Heart left ventricle (tissue), 16 donors: ENCODE results near the gene AK4. TPM values are rescaled to one million over a fixed set of nuclear protein-coding genes. Genes with fewer than 3 reads are reported as not detected.

ENCODE experiments used
- ATAC-seq, 4 donors: fragments of 200-7000 bp; cut with Tn5 transposase; one replicate each; pipeline ENCODE4 v1.9.1; 2020 to 2022; ENCODE audit warnings: moderate library complexity in 4 of 4, mild to moderate bottlenecking in 3 of 4, moderate number of reproducible peaks in 1 of 4
- DNase-seq, 5 donors: peaks; one replicate each; pipeline ENCODE4 v3.0.0-alpha.2; 2020
- H3K27ac ChIP-seq, 12 donors: fragments of 200-600 bp; sonication (generic) in 4 of 12; one replicate each; pipeline versions ENCODE4 v1.5.0 to v1.8.0; 2016 to 2022; ENCODE audit warnings: mild to moderate bottlenecking in 2 of 12
- H3K27me3 ChIP-seq, 9 donors: fragments of 200-600 bp; sonication (generic) in 2 of 9; one replicate each; pipeline versions ENCODE4 v1.5.1 to v1.8.0; 2016 to 2022; ENCODE audit warnings: mild to moderate bottlenecking in 3 of 9
- H3K36me3 ChIP-seq, 9 donors: fragments of 200-600 bp; sonication (generic) in 2 of 9; one replicate each; pipeline versions ENCODE4 v1.5.0 to v1.8.0; 2018 to 2022; ENCODE audit warnings: mild to moderate bottlenecking in 2 of 9
- H3K4me1 ChIP-seq, 12 donors: fragments of 200-600 bp; sonication (generic) in 4 of 12; one replicate each; pipeline versions ENCODE4 v1.5.0 to v1.8.0; 2016 to 2022; ENCODE audit warnings: mild to moderate bottlenecking in 3 of 12
- H3K4me3 ChIP-seq, 12 donors: fragments of 200-600 bp; sonication (generic) in 4 of 12; one replicate each; pipeline versions ENCODE4 v1.5.0 to v1.8.0; 2017 to 2022; ENCODE audit warnings: mild to moderate bottlenecking in 9 of 12, moderate library complexity in 4 of 12
- H3K9me3 ChIP-seq, 12 donors: fragments of 200-600 bp; sonication (generic) in 4 of 12; one replicate each; pipeline versions ENCODE4 v1.5.0 to v1.8.0; 2016 to 2022; ENCODE audit warnings: mild to moderate bottlenecking in 1 of 12
- POLR2A ChIP-seq, 2 donors: fragments of 450-650 bp; IDR thresholded peaks; one replicate each; pipeline ENCODE4 v1.6.1; 2017; ENCODE audit warnings: antibody characterized with exemption in 2 of 2, mild to moderate bottlenecking in 2 of 2, moderate library complexity in 2 of 2
- WGBS, 4 donors: extraction: QIAGEN DNeasy Blood & Tissue Kit in 2 of 4; methylation state at CpG; one replicate each; pipeline versions ENCODE4 v1.1.5 to v1.1.7; 2013 to 2018; 5-methylcytosine and 5-hydroxymethylcytosine counted together
- intact Hi-C, 10 donors: fragments of 100-400 bp; cut with DNase I; formaldehyde crosslinking; loops; one replicate each; pipeline versions ENCODE4 v1.11.1 to v1.14.2; 2022
- polyA plus RNA-seq, 2 donors: library from polyadenylated mRNA; stranded (reverse); fragments of 200-250 nt; gene quantifications; one replicate each; pipeline ENCODE4 v1.2.3, GENCODE V29; 2013
- total RNA-seq, 9 donors: library from RNA; depleted of rRNA in 2 of 9; stranded (reverse); fragments of >200 nt in 2 of 9; fragmentation: NEBNext Ultra II Directional in 3 of 9; extraction: Animal tissue kit (Norgen Biotek cat#: 25700) in 3 of 9; gene quantifications; one replicate each; pipeline versions ENCODE4 v1.1.0 to v1.2.4, GENCODE V29; 2016 to 2023
- TF ChIP-seq, protein P1 (sequence below), 12 donors: fragments of 200-600 bp; sonication (generic) in 4 of 12; IDR thresholded peaks; one replicate each; pipeline versions ENCODE4 v1.5.0 to v1.8.0; 2018 to 2022; ENCODE audit warnings: antibody characterized with exemption in 12 of 12, mild to moderate bottlenecking in 5 of 12
- donor health status: ischemic (EF 13 %, LVEDD 7.1; RV severe dilation, severe dysfunction).
- donor health status: healthy with polysubstance abuse.
- donor health status: DM: no; HTN: yes; CAD: no.
- donor health status: DM: no; HTN: no; CAD: no.
- donor health status: ischemic (EF 25% LVEDD 6.9; RV normal size, moderate dysfunction).
- donor health status: ischemic (EF 25% LVEDD 5.7; RV mildly dilated, moderate dysfunction).
- donor health status: healthy.
- donor health status: DM: yes; HTN: yes; CAD: no.
- donor health status: ischemic (EF 35%, LVEDD 5.7; RV mildly dilated, moderate dysfunction).
- donor health status: nonischemic (EF 11% LVEDD 7.7; RV severe dilation, severe dysfunction).
- donor health status: DM: yes; HTN: yes; CAD: no.
- donor health status: PGD.
- donor health status: ischemic (EF 29% LVEDD 5.4; RV normal size, mild dysfunction).
- donor health status: nonischemic (EF 23%, LVEDD 6.1; RV moderate dilation, normal function).

The AK4 gene
- total and polyA plus RNA-seq, 11 donors = 16.0 to 181 (median 122) TPM

DNA sequence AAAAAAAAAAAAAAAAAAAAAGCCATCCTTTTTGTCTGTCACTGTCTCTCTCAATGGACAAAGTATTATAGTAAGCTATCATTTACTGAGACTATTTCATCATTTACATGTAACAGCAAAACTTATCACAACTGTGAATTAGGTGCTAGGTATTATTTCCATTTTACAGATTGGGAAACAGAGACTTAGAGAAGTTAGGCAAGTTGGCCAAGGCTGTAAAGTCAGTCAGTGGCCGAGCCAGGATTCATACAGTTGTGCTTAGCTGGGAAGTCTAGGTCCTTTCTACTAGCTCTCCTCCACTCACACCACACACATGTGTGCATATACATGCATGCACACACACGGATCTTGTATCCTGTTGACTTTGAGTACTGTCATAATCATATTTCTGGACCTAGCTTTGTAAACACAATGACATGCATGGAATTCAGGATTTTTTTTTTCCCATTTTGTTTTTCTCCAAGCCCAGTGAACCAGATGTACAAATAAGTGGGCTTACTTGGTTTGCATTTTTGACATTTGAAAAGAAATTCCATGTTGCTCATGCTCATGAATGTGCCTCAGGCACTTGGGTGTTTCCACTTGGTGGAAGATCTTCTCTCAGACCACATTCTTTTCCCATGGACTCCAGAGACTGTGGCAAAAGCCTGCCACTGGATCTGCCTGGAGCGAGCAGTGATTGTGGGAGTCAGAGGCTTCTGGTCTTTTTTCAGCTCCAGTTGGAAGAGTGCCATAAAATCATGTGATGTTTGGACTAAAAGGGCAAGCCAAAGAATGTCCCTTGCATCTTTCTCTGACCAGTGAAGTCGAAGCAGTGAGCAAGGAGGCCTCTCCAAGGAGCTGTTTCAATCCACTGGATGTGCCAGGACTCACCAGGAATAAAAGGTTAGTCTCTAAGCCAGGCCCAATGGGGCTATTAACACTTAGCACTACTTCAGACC lies 99.7 kb downstream of the AK4 start:
- H3K4me1 ChIP-seq = peaks cover 0 to 14% (median 5%) of the 10 kb centered on the region in 12 donors
- intact Hi-C loops = no loop called here
- 33 to 45% (median 38%) methylated on average over 4 of the region's 4 CpGs for WGBS, 4 donors
- ATAC-seq (peak; percentile 51 to 81 (median 63)), DNase-seq (peak in 3 of 5 donors; percentile 21 to 50 (median 40))
- TF ChIP-seq, protein P1, sequence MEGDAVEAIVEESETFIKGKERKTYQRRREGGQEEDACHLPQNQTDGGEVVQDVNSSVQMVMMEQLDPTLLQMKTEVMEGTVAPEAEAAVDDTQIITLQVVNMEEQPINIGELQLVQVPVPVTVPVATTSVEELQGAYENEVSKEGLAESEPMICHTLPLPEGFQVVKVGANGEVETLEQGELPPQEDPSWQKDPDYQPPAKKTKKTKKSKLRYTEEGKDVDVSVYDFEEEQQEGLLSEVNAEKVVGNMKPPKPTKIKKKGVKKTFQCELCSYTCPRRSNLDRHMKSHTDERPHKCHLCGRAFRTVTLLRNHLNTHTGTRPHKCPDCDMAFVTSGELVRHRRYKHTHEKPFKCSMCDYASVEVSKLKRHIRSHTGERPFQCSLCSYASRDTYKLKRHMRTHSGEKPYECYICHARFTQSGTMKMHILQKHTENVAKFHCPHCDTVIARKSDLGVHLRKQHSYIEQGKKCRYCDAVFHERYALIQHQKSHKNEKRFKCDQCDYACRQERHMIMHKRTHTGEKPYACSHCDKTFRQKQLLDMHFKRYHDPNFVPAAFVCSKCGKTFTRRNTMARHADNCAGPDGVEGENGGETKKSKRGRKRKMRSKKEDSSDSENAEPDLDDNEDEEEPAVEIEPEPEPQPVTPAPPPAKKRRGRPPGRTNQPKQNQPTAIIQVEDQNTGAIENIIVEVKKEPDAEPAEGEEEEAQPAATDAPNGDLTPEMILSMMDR (IDR thresholded peaks at IDR 0.05) = no peak
- no peak for TF ChIP-seq POLR2A (IDR thresholded peaks at IDR 0.05)
- no peaks in the 10 kb centered on the region for H3K27me3 ChIP-seq
- H3K36me3 ChIP-seq = no peaks in the 10 kb centered on the region
- H3K27ac ChIP-seq = peak overlapping the region in 5 of 12 donors; percentile 10 to 38 (median 25)
- no peak overlapping the region for H3K4me3 ChIP-seq
- H3K9me3 ChIP-seq = no peaks in the 10 kb centered on the region

DNA sequence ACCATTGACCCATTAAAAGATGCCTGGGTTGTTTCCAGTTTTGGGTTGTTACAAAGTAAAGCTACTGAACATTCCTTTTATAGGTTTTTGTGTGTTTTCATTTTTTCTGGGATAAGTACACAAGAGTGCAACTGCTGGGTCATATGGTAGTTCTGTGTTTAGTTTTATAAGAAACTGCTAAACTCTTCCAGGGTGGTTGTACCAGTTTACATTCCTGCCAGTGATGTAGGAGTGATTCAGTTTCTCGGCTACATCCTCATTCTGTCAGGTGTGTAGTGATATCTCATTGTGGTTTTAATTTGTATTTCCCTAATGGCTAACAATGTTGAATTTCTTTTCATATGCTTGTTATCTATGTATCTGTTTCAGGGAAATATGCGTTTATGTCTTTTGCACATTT lies 102.8 kb downstream of the AK4 start:
- 84 to 92% (median 88%) methylated on average over 2 of the region's 2 CpGs for WGBS, 4 donors
- intact Hi-C loops = loop anchor here in 5 of 10 donors (5.0 to 10.0 kb wide), 4 partner anchors 54 to 354 kb away; partner anchors contain the start of genes LEPR (in 4 of the 5), LEPROT (in 4 of the 5) and DNAJC6 (in 1 of the 5)

DNA sequence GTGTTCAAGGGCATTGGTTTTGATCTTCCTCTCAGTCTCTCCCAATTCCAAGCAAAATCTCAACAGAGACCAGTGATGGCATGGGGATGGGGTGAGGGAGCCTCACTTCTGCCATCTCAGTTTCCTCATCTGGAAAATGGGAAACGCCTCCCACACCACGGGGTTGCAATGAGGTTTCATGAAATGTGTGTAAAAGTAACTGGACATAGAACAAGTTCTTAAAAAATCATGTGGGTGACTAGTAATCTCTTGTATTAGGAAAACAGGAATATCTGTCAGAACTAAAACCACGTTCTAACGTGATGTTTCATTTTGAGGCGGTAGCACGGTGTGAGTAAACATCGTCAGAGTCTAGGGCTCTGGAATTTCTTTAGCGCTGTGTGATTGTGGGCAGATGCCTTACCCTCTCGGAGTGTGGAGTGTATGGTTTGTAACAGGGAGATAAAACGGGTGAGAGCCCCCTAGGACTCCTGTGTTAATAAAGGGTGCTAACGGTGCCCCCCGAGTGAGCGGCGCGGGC lies 105.9 kb downstream of the AK4 start:
- no peaks in the 10 kb centered on the region for H3K9me3 ChIP-seq
- 5 to 8% (median 6%) methylated on average over 10 to 15 of the region's 15 CpGs for WGBS, 4 donors
- H3K27ac ChIP-seq = peak overlapping the region in 4 of 12 donors; percentile 2 to 82 (median 59)
- H3K36me3 ChIP-seq = no peaks in the 10 kb centered on the region
- DNase-seq = no peak
- H3K4me3 ChIP-seq = peak overlapping the region; percentile 69 to 99 (median 80)
- ATAC-seq = peak in 1 of 4 donors; percentile 25
- TF ChIP-seq POLR2A (IDR thresholded peaks at IDR 0.05) = no peak
- TF ChIP-seq, protein P1 (IDR thresholded peaks at IDR 0.05) = no peak
- H3K4me1 ChIP-seq = peaks cover 0 to 28% (median 10%) of the 10 kb centered on the region in 12 donors
- H3K27me3 ChIP-seq = peaks cover 0 to 15% (median 0%) of the 10 kb centered on the region in 9 donors
- intact Hi-C loops = loop anchor here in 5 of 10 donors (5.0 to 10.0 kb wide), 4 partner anchors 51 to 351 kb away; partner anchors contain the start of genes LEPR (in 4 of the 5), LEPROT (in 4 of the 5) and DNAJC6 (in 1 of the 5)

More for the DNA sequence above, 102.8 kb downstream of the AK4 start:
- H3K4me1 ChIP-seq = peaks cover 0 to 33% (median 13%) of the 10 kb centered on the region in 12 donors
- H3K27me3 ChIP-seq = peaks cover 0 to 12% (median 0%) of the 10 kb centered on the region in 9 donors
- no peaks in the 10 kb centered on the region for H3K36me3 ChIP-seq
- H3K4me3 ChIP-seq = no peak overlapping the region
- no peak for DNase-seq
- no peak for ATAC-seq
- H3K9me3 ChIP-seq = no peaks in the 10 kb centered on the region
- no peak for TF ChIP-seq POLR2A (IDR thresholded peaks at IDR 0.05)
- TF ChIP-seq, protein P1 (IDR thresholded peaks at IDR 0.05) = no peak
- no peak overlapping the region for H3K27ac ChIP-seq
